ENCODE results near the gene THOC5. TPM values are rescaled to one million over a fixed set of nuclear protein-coding genes. Genes with fewer than 3 reads are reported as not detected.
A peak's percentile ranks its signal among the peaks of the same experiment; 100 is the strongest.

THOC5 gene
- polyA plus RNA-seq, 12 donors: 18.6 to 30.5 (median 26.1) TPM; not detected in 1

DNA sequence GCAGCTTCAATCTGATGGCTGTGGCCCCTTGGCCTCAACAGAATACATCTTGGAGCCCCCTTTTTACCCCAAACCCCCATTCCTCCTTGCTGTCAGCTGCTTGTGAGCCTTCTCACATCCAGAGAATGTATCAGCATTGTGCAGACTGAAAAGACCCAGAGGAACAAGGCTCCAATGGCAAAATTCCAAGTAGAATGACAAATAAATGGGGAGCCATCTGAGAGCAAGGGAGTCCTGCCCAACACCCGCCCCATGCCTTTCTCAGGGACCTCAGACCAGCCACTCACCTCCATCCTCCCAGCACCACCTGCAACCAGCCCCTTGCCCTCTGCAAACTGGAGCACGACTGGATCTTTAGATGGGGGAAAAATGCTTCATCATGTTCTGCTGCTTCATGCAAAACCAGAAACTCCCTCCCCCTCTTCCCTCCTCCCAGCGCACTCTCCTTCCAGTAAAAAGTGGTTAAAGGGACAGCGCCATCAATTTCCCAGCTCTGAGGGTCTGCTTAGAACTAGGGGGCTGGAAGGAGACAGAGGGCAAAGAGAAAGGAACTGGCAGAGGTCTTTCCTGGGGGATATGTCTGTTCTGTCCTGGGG, 75.7 kb downstream of the THOC5 start:
- DNase-seq: no peak

DNA sequence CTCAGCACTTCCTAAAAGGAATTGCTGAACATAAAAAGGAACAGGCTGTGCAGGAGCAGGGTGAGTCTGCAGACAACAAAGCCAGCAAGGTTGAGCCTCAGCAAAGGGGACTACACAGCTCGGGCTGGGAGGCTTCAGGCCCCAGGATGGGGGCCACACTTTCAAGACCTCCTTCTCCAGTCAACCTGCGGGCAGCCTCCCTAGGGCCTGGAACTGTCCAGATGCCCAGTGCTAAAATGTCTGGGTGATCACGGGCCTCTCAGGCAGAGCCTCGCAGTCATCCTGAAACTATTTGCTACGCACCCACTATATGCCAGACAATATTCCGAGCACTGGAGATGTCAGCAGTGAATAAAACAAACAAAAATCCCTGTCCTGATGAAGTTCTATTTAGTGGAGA, 77.4 kb downstream of the THOC5 start:
- DNase-seq: no peak

DNA sequence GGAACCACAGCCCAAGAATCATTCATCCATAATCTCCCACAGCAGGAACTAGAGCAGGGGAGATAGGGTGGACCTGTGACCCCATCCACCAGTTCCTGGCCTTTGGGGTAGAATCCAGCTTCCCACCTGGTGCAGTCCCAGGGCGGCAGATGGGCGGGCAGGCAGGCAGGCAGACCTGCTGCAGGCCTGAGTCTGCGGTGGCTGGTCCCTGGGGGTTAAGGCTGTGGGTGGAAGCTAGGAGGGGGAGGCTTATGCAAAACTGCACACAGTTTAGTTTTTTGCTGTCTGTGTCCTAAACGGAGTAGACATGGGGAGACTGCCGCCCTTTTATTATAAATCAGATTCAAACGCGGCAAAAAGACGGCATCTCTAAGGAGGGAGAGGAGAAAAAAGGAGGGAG, 78.0 kb downstream of the THOC5 start:
- DNase-seq: no peak

- DNase-seq: no peak
Observed at GRCh38 chr22:29473001-29473400, 80.6 kb downstream of the THOC5 start.

DNA sequence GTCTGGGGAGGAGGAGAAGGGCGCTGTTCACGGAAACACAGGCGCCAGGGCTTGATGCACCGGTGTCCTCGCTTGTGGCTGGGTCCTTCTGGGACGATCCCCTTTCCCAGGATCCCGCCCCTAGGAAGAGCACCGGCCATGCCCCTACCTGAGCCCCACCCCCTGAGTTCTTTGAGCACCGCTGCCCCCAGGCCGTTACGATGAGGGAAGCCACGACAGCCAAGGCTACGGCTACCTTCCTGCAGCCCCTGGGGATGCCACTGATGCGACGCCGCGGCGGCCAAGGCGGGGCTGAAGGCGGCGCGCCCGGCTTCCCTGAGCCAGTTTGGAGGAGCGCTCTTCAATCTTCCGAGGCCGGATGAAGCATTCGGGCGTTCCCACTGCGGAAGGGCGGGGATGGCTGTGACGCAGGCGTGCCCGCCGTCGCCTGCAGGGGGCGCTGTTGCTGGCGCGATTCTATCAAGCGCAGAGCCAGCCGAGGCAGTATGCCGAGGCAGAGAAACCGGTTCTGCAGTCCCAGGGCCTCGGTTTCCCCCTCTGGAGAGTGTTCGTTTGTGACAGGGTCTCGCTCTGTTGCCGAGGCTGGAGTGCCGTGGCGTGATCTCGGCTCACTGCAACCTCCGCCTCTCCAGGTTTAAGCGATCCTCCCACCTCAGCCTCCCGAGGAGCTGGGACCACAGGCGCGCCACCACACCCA, 83.2 kb downstream of the THOC5 start:
- DNase-seq: peak; percentile 37

GRCh38 chr22:29469755-29470154, 83.8 kb downstream of the THOC5 start:
- DNase-seq: no peak

DNA sequence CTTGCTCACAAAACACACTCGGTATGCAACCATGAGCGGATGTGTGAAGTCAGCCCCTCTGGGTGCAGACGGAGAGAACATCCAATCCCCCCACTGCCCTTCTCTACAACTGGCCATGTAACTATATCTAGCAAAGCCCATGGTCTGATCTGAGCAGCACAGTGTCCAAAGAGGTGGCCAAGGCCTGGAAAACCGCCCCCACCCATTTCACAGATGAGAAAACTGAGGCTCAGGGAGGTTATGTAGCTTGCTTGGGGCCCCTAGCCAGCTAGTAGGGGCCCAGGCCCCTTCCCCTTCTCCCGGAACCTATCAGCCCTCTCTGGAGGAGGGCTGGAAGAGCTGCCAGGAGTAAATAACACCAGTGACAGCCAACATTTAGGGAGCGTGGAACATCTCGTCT, 89.0 kb downstream of the THOC5 start:
- DNase-seq: no peak

- DNase-seq: no peak
Observed at GRCh38 chr22:29463629-29464028, 89.9 kb downstream of the THOC5 start.

GRCh38 chr22:29461263-29461662, 92.3 kb downstream of the THOC5 start:
- DNase-seq: no peak

DNA sequence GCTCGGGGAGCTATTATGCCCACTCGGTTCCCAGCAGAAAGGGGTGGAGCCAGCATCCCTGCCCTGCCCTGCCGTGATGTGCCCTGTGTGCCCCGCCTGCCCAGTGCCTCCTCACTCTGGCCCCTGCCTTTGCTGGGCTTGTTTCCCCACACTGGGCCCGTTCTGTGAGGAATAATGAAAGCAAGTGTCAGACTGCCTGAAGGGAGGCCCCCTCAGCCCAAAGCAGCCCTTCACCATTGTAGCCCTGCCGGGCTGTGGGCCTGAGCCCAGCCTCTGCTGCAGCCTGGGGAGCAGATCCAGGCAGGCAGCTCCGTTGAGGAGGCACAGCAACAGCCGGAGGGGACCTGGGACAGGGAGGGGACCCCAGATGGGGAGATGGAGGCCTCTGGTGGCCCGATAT, 93.8 kb downstream of the THOC5 start:
- no peak for DNase-seq

DNA sequence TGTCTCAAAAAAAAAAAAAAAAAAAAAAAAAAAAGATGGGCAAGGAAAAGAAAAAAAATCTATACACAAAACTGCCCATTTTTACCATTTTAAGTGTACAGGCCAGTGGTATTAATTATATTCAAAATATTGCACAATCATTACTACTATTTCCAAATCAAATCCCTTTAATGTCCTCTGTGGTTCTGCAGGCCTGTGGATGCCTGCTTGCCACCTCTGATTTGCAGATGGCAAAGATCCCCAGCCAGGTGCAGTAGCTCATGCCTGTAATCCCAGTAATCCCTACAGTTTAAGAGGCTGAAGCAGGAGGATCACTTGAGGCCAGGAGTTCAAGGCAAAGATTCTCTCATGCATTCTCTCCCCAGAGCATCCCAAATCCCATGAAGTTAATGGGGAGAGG, 95.0 kb downstream of the THOC5 start:
- DNase-seq: no peak

- DNase-seq: no peak
Observed at GRCh38 chr22:29457730-29458129, 95.8 kb downstream of the THOC5 start.

GRCh38 chr22:29456211-29456671, 97.3 kb downstream of the THOC5 start:
- DNase-seq: no peak

Other genes starting within 250 kb of the THOC5 start
- gene GAS2L1, start 247.1 kb downstream of the THOC5 start, polyA plus RNA-seq (ENCODE audit: insufficient read length in 12 of 12): 10 to 100 TPM in 6 of 12 donors, 1 to 10 TPM in 5, not detected in 1; 6.4 to 21.8 (median 10.4) TPM
- gene RASL10A, start 238.1 kb downstream of the THOC5 start, polyA plus RNA-seq (ENCODE audit: insufficient read length in 12 of 12): 1 to 10 TPM in 10 of 12 donors, not detected in 2; 1.2 to 2.5 (median 1.8) TPM
- gene AP1B1, start 165.2 kb downstream of the THOC5 start, polyA plus RNA-seq (ENCODE audit: insufficient read length in 12 of 12): 10 to 100 TPM in 11 of 12 donors, not detected in 1; 20.6 to 35.7 (median 24.2) TPM
- gene RFPL1, start 115.2 kb downstream of the THOC5 start, polyA plus RNA-seq (ENCODE audit: insufficient read length in 12 of 12): under 1 TPM in 6 of 12 donors, not detected in 6; 0.09 to 0.52 (median 0.25) TPM
- 10 to 100 TPM in 1 of 12 donors, 1 to 10 TPM in 9, under 1 TPM in 1, not detected in 1; 0.19 to 10.5 (median 2.1) TPM for gene NEFH, start 73.5 kb downstream of the THOC5 start, polyA plus RNA-seq (ENCODE audit: insufficient read length in 12 of 12)
- gene NIPSNAP1, start 27.4 kb upstream of the THOC5 start, polyA plus RNA-seq (ENCODE audit: insufficient read length in 12 of 12): 10 to 100 TPM in 11 of 12 donors, not detected in 1; 22.6 to 41.4 (median 29.0) TPM
- 10 to 100 TPM in 11 of 12 donors, not detected in 1; 19.7 to 24.0 (median 22.3) TPM for gene NF2, start 49.9 kb upstream of the THOC5 start, polyA plus RNA-seq (ENCODE audit: insufficient read length in 12 of 12)
- under 1 TPM in 9 of 12 donors, not detected in 3; 0.05 to 0.25 (median 0.09) TPM for gene CABP7, start 166.2 kb upstream of the THOC5 start, polyA plus RNA-seq (ENCODE audit: insufficient read length in 12 of 12)
- gene ZMAT5, start 213.2 kb upstream of the THOC5 start, polyA plus RNA-seq (ENCODE audit: insufficient read length in 12 of 12): 10 to 100 TPM in 10 of 12 donors, not detected in 2; 14.5 to 19.4 (median 17.0) TPM
- gene UQCR10, start 213.6 kb upstream of the THOC5 start, polyA plus RNA-seq (ENCODE audit: insufficient read length in 12 of 12): 100 to 1,000 TPM in 10 of 12 donors, 10 to 100 TPM in 1, not detected in 1; 94.5 to 153 (median 126) TPM

Measured in muscle of arm (tissue), 12 donors.